AG20443 (cell line): ENCODE results near the gene SPINDOC.

ENCODE experiments used
- DNase-seq: peaks from one replicate; pipeline ENCODE4 v3.0.0; 2012; ENCODE audit warnings: low spot score, mixed read lengths

The SPINDOC gene

DNA sequence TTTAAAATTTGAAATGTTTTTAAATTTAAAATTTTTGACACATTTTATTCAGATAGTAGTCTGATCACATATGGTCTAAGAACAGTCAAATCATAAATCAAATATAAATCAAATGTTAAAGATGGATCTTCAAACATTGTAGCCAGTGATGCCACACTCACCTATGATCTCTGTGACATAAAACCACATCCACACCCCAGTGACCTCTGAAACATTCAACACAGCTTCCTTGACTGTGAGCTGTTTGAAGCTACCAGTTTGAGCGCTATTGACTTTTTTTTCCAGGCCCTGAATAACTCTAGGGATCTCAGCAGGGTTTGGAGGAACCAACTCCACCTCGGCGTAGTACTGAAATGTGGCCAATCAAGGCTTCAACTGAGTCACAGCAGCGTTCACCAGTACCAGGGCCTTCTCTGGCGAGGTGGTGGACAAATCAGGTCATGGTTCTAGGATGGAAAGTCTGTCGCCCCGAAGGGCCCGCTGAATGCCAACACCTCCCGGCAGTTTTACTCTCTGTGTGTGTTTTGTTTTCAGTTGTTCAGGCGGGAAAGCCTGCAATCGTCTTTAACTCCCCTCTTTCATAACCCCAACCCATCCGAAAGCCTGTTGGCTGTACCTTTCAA is 21.4 kb downstream of the SPINDOC start:
- DNase-seq: no peak

DNA sequence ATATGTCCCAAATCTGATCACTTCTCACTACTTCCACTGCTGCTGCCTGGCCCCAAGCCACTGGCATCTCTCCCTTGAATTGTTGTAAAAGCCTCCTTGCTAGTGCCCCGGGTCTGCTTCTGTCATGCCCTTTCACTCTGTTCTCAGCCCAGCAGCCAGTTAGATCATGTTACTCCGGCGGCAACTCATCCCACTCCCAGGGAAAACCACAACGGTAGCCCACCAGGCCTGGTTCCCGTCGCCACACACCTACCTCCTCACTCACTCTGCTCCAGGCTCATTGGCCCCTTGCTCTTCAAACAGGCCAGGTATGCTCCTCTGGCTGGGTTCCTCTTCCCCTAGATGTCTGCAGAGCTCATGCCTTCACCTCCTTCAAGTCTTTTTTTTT is 21.9 kb downstream of the SPINDOC start:
- DNase-seq: no peak

DNA sequence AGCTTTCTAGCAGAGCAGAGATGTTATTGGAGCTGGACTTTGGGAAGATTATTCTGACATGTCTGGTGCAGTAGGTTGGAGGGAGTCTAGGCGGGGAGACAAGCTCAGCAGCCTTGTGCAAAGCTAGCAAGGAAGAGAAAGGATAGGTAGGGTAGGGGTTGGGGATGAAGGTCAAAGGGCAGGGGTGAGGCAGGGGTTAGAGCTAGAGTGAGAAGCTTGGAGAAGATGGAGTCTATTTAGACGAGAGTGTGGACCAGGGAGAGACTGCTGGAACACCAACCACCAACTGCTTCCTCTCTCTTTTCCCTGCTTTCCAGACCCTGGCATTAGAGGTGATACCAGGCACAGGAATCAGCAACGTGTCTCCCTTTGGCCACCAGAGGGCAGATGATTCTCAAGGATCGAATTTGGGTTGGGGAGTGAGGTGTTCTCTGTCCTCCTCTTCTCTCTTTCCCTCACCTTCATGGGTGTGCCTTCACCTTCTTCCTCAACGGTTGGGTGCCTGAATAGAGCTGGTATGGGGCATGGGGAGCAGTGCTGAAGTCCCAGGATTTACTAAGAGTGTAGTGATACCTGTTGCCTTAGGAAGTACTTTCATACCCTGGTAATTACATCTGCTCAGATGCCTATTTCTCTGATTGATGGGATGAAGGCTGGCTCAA is 23.9 kb downstream of the SPINDOC start:
- DNase-seq: peak; percentile 83

DNA sequence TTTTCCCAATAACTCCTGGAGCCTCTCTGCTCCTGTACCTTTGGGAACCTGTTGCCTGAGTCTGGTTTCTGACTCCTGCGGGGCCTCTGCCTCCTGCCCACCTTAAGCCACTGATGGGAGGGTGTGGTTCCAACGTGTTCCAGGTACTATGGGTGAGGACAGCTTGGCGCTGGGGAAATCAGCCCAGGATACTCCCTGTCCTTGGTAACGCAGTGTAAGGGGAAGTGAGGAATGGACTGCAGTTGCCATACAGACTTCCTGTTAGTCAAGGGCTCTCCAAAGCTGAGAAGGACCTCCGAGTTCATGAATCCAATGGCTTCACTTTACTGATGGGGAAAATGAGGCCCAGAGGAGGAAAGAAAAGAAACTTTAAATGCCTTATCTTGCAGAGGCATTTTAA is 24.5 kb downstream of the SPINDOC start:
- DNase-seq: no peak

DNA sequence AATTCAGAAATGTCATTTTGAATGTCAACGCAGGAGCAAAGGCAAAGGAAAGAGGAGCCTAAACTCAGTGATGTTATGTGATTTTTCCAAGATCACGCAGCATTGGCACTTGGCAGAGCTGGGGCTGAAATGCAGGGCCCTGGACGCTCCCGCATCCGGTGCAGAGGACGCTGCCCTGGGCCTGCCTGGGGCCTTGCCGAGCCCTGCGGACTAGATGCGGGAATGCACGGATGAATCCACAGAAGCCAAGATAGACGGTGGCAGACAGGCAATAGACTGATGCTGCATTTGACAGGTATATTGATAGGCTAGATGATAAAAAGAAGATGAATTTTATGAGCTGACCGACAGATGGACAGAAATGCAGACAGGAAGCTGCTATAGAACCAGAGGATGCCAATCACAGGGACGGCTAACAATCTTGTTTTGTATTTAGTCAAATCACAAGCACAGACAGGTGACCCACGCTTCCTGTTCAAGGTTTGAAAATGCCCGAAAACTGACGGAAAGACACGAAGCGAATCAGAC is 25.0 kb downstream of the SPINDOC start:
- no peak for DNase-seq

DNA sequence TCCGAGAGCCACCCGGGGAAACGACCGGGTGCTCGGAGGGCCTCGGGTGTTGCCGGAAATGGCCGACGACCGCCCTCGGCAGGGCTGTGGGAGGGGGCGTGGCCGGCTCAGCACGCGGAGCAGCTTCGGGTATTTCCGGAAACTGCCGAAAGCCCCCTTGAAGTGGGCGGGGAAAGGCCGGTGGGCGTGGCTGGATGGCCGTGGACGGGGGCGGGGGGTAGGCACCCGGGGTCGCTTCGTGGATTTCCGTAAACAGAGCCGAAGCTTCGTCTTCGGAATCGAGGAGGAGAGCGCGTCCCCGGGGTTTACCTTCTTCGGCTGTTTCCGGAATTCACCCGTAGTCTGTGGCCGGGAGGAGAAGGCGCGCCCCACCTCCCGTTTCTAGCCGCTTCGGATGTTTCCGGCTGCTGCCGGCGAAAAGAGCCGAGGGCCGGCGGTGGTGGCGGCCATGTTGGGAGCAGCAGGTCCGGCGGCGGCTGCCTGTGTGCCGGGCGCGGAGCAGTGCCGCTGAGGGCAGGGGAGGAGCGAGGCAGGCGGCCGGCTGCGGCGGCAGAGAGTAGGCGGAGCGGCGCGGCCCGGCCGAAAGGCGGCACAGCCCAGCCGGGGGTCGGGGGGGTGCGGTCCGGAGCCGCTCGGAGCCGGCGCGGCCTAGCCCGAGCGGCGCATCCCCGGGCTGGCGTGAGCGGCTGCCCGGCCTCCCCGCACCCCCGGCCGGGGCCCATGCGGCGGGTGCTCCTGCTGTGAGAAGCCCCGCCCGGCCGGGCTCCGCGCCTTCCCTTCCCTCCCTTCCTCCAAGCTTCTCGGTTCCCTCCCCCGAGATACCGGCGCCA is 25.6 kb downstream of the SPINDOC start, which contains the start of gene MARK2:
Gene MARK2, plus strand, starts transcription at position 433 of the 830 bp plus-strand sequence. Its CDS starts 397 bp downstream, at position 830.
- peak; percentile 99 for DNase-seq

DNA sequence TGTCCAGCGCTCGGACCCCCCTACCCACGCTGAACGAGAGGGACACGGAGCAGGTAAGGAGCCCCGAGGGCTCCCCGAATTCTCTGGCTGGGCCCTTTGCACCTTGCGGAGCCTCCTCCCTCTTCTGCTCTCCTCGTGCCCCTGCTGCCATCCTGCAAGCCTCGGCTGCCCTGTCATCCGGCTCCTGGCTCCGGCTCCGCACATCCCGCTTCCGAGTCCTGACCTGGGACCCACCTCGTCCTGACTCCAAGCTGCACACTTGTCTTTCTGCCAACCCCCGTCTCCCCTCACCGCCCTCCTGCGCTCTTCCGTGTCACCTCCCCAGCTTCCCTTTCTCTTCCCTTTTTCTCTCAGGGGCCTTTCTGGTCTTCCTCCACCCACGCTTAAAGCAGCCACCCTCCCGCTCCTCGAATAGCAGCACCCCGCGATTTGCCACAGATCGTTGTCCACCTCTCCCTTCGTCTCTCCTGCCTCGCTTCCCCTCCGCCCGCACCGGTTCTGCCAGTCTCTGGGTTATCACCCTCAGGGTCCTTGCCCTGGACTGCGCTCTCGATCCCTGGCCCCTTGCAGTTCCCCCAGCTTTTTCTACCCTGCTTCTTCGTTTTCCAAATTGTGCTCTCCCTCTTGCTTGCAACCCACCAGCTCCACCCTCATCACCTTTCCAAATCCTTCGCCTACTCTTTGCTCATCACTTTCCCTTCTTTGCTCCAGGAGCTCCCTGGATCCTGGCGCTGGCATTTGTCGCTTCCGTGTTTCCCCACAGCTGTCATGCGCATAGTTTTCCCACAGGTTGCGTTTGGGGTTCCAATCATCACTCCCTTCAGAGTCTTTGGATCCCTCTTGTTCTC is 26.5 kb downstream of the SPINDOC start:
- DNase-seq: no peak

DNA sequence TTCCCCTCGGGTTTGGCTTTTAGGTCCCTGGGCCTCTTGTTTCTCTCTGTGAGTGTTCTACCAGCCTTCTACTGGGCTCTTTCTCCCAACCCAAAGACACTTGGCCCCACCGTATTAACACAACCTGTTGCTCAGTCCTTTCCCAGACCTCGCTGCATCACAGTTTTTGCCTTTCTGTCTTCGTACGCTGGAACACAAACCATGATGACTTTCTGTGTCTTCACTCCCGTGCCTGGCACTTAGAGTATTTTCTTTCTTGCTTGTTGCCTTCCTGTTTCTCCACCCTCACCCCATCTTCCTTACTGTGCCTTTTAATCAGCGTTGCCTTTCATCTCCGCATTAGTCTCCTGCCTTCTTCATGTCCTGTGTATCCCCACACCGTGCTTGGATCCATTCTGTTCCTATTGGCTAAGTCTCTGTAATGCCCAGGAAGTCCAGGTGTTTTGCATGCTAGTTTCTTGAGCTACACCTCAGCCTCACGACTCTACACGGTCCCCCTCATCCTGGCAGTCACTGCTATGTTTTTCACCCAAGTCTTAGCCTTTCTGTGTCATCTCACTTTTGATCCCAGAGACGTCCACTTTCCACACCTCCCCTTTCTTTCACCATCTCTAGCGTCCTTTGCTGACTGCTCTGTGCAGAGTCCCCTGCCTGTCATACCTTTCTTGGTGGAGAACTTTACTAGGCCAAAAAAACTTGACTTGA is 27.3 kb downstream of the SPINDOC start:
- DNase-seq: no peak

DNA sequence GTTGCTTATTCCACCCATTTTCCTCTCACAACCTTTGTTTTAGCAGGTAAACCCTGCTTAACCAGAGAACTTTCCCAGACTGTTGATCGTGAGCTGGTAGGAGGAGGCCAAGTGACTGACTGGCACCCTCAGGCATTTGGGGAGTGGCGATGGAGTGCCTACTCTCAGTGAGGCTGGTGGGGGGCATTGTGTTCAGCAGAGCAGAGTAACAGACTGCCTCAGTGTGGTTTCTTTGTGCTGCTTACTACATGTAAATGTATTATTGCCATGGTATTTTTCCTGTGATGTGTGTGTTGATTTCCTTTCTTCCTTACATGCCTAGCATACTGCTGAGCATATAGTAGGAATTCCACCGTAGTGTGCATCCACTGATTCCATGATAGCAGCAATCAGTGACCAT is 28.3 kb downstream of the SPINDOC start:
- no peak for DNase-seq

DNA sequence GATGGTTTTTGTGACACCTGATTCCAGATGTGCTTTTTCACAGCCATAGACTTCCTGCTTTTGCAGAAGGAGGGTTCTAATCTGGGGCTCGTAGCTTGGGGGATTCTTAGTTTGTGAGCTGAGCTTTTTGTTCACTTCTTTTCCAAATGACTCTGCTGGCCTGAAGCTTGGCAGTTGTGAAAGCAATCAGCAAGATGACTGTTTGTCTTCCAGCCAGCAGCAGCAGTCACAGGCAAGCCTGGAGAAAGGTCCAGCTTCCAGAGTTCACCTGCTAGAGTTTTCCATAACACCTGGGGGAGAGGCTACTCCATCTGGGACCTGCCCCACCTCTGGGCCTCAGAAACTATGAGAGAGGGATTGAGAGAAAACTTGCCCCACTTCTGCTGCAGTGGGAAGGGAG is 29.8 kb downstream of the SPINDOC start:
- DNase-seq: no peak

DNA sequence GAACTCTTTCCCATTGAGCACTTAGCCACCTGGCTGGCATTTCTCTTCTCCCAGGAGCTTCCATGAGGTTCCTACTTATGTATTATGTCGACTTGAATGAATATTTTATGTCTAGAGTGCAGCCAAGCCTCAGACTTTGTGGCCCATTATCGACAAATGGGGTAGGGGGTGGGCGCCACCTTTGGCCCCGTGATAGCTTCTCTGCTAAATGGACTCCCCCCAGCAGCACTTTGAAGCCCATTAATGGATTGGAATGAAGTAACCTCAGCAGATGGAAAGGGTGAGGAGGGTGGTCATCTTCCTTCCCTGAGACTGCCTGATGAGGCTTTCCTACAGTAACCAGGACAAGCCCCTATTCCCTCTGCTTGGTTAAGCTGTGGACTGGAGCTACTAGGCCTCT is 31.6 kb downstream of the SPINDOC start:
- no peak for DNase-seq

DNA sequence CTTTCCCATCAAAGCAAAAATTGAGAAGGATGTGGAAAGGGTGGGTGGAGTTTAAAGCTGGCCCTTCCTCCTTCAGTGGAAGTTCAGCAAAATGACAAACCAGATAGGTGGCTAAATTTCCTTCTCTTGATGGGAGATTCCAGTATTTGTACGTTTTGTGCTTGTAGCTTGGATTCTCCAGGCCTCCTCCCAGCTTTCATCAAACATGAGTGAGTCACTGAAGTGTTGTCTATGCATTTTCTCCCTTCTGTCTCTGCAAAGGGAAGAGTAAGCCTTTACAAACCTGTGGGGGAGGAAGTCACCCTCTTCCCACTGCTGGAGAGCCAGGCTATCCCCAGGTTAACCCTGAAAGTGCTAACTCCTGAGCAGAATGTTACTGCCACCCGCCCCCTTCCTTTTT is 32.0 kb downstream of the SPINDOC start:
- DNase-seq: peak; percentile 38

DNA sequence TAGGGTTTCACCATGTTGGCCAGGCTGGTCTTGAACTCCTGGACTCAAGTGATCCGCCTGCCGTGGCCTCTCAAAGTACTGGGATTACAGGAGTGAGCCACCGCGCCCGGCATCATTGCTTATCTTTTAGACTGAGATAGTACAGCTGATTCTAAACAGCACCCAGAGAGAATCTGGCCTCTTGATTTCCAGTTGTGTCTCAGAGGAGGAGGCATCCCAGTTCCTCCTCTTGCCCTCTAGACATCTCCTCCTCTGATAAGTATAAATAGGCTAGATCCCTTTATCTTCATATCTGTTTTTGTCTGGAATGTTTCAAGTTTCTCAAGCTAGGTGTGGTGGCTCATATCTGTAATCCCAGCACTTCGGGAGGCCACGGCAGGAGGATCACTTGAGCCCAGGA is 32.7 kb downstream of the SPINDOC start:
- no peak for DNase-seq

DNA sequence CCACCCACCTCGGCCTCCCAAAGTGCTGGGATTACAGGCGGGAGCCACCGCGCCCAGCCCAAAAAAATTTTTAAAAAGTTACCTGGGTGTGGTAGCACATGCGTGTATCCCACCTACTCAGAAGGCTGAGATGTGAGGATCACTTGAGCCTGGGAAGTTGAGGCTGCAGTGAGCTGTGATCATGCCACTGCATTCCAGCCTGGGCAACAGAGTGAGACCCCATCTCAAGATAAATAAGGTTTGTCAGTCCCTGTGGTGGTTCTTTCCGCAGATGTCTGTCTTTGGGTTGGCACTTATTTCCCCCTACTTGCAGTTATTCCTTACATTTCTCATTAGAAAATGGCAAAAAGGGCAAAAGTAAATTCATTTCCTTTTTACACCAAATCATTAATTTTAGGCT is 33.6 kb downstream of the SPINDOC start:
- no peak for DNase-seq

DNA sequence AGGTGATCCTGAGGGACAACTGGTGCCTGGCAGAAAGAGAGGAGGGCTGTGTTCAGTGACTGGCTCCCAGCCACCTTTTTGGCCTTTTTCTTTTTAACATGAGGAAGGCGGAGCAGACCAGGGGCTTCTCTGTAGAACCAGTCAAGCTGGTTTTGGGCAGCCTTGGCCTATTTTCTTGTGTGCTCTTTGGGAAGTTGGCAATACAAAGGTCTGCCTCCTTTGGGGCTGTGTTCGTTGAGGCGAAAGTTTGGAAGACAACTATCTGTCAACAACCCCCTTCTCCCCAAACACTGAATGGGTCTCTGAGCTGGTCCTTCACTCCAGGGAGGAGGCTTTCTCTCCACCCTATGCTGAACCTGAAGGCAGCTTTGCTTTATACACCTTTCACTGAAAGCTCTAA is 34.1 kb downstream of the SPINDOC start:
- no peak for DNase-seq

DNA sequence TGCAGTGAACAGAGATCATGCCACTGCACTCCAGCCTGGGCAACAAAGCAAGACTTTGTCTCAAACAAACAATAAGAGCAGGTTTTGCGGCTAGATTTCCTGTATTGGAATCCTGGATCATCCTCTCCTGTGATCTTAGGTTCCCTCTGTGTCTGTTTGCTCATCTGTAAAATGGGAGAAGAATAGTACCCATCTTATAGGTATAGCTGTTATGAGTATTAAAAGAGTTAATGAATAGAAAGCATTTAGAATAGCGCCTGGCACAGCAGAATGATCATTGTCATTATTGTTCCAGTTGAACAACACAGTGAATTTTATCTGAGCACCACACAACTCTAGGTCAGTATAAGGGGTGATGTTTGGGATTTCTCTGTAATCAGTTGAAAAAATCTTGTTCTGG is 36.4 kb downstream of the SPINDOC start:
- DNase-seq: no peak

DNA sequence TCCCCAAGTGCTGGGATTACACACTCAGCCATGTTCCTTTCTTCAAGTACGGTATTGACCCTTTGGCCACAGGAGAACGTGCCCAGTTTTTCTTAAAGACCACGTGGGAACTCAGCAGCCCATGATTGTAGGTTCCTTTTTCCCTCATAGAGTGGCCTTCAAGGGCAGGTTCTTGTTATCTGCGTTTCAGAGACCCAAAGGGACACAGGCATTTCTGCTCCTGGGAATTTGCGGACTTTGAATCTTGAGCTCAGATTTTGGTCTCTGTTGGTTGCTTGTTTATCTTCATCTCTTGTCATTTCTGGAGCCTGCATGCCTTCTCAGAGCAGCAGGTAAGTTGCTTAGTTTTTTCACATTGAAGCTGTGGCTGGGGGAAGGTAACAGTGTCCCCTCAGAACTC is 37.7 kb downstream of the SPINDOC start:
- no peak for DNase-seq

DNA sequence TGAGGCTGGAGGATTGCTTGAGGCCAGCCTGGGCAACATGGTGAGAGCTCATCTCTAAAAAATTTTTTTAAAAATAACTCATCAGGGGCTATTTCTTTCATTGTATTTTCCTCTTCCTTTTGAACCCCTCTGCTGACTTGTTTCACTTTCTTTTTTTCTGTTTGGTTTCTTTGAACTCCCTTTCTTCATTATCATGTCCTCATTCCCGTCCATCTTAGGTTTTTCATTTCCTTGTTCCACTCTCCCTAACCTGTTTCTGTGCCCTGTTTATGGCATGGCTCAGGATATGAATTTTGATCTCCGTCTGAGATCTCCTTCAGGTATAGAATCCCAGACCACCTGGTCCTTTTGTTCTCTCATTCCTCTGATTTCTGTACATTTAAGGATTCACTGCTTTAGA is 38.1 kb downstream of the SPINDOC start:
- DNase-seq: no peak

DNA sequence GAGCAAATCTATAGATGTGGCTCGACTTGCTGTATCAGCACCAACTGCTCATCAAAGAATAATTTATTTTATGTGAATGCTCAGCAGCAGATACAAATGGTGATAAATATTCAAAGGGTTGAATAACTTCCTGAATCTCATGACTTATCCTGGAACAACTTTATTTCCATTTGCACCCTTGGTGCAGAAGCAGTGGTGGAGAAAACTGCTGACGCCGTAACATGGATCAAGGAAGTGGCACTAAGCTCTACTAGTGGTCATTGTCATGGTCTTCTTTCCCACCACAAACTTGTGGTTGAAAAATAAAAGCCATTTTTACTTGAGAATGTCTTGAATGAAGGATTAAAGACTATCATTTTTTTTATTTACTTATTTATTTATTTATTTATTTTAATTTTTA is 40.2 kb downstream of the SPINDOC start:
- no peak for DNase-seq

DNA sequence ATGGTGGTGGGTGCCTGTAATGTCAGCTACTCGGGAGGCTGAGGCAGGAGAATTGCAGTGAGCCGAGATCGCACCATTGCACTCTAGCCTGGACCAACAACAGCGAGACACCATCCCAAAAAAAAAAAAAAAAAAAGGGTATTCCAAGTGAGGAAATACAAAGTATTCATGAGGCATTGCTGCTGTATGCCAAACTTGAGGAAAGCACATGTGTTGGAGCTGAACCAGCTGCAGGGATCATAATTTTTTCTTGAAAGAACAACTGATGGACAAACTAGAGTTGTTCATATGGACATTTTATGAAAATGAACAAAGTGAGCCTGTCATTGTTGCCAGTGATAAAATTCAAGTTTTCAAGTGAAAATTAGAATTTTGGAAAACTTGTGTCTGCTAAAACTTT is 41.4 kb downstream of the SPINDOC start:
- no peak for DNase-seq

DNA sequence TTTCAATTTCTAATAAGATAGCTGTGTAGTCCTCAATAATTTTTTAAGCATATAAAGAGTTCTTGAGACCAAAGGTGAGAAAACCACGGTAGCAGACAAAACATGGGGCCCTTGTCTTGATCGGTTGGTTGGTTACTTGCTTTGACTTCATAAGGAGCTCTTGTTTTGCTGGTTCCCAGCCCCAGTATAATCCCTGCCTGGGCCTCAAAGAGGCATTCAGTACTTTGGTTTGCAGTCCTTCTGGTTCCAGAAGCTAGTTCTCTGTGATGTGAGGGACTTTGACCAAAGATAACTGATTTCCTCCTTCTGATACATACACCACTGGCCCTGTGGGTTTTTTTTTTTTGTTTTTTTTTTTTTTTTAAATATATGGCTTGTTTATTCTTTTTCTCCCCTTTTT is 42.7 kb downstream of the SPINDOC start:
- no peak for DNase-seq
